Mononuclear cell (primary cell): ENCODE measurements around the gene CIITA. TPM values are rescaled to one million over a fixed set of nuclear protein-coding genes. Genes with fewer than 3 reads are reported as not detected.
"Not testable (repeated sequence)": the region's sequence is repeated elsewhere in the genome, so short reads cannot be mapped to it uniquely, and the experiment has no call there.

ENCODE experiments used
- H3K27me3 ChIP-seq: 2 replicates; pipeline ENCODE4 v1.6.0; 2011; ENCODE audit warnings: low read length, control low read depth; ENCODE audit not compliant: insufficient read depth
- H3K4me1 ChIP-seq: 2 replicates; pipeline ENCODE4 v1.5.1; 2011; ENCODE audit warnings: mild to moderate bottlenecking, low read length, control low read depth; ENCODE audit not compliant: insufficient read depth
- H3K4me3 ChIP-seq: 2 replicates; pipeline ENCODE4 v1.5.1; 2011; ENCODE audit warnings: mild to moderate bottlenecking, low read length, moderate library complexity
- H3K9me3 ChIP-seq: 2 replicates; pipeline ENCODE4 v1.5.1; 2011; ENCODE audit warnings: low read depth, mild to moderate bottlenecking, control low read depth, low read length
- total RNA-seq: library from RNA; depleted of rRNA; stranded (reverse); fragments of >200 nt; gene quantifications from one replicate; pipeline ENCODE4 v1.2.3, GENCODE V29; 2012

The CIITA gene
- total RNA-seq, 1 donor = 10.4 TPM

DNA sequence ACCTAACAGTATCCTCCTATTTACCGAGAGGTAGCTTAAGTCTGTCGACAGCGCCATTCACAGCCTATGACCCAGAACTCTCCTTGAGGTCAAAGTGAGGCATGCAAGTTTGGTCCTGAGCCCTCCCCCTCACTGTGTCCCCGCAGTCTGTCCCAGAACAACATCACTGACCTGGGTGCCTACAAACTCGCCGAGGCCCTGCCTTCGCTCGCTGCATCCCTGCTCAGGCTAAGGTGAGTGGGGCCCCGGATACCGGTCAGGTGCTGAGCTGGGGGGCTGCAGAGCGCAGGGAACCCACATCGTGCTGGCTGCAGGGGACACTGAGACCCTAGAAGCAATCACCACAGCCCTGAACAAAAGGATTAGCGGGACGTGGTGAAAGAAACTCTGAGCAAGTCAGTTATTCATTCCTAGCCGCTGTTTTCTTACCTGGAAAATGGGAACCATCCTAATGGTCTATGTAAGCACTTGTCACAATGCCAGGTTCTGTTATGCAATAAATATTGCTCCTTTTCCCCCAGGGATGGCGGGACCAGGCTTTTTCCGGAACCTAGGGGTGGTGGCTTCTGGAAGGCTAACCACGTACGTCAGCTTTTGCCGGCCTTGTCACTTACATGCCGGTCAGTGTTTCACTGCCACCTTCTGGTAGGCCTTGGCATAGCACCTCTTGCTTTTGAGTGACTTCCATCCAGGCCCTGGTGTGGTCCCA lies 41.4 kb downstream of the CIITA start:
- no peaks in the 10 kb centered on the region for H3K27me3 ChIP-seq
- H3K9me3 ChIP-seq = no peaks in the 10 kb centered on the region
- H3K4me1 ChIP-seq = peaks cover 37% of the 10 kb centered on the region
- H3K4me3 ChIP-seq = no peak overlapping the region

DNA sequence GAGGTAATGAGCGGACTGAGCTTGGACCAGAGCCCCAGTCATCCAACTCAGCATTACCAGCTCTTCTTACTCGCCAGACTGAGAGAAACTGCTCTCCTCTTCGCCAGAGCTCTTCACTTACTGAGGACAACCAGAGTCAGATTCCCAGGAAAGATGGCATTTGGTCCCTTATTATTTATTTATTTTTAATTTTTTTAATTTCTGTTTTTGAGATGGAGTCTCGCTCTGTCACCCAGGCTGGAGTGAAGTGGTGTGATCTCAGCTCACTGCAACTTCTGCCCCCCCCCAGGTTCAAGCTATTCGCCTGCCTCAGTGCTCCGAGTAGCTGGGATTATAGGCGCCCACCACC lies 42.0 kb downstream of the CIITA start:
- Histone ChIP-seq H3K4me1 (peaks cover 36% of the 10 kb centered on the region), H3K27me3 (no peaks in the 10 kb centered on the region), H3K9me3 (no peaks in the 10 kb centered on the region), H3K4me3 (no peak overlapping the region)

DNA sequence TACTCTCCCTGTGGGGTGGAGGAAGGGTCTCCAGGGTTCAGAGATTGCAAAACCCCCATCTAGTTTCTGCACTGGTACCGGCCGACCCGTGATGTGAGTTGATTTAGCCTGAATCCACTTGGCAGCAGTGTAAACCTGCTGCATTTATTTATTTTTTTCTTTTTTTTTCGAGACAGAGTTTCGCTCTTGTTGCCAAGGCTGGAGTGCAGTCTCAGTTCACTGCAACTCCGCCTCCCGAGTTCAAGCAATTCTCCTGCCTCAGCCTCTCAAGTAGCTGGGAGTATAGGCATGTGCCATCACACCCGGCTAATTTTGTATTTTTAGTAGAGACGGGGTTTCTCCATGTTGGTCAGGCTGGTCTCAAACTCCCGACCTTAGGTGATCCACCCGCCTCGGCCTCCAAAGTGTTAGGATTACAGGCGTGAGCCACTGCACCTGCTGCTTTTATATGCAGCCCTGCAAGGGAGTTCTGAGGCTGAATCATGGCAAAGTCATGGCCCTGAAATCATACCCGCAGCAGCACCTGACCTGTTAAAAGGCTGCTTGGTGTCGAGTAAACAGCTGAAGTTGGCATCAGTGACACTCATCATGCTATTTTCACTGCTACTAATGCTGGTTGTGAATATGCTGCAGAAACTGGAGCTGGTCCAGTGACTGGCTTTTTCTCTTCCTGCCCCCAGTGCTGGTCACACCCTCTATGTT lies 43.9 kb downstream of the CIITA start:
- Histone ChIP-seq H3K4me3 (no peak overlapping the region), H3K9me3 (no peaks in the 10 kb centered on the region), H3K27me3 (no peaks in the 10 kb centered on the region), H3K4me1 (peaks cover 21% of the 10 kb centered on the region)

DNA sequence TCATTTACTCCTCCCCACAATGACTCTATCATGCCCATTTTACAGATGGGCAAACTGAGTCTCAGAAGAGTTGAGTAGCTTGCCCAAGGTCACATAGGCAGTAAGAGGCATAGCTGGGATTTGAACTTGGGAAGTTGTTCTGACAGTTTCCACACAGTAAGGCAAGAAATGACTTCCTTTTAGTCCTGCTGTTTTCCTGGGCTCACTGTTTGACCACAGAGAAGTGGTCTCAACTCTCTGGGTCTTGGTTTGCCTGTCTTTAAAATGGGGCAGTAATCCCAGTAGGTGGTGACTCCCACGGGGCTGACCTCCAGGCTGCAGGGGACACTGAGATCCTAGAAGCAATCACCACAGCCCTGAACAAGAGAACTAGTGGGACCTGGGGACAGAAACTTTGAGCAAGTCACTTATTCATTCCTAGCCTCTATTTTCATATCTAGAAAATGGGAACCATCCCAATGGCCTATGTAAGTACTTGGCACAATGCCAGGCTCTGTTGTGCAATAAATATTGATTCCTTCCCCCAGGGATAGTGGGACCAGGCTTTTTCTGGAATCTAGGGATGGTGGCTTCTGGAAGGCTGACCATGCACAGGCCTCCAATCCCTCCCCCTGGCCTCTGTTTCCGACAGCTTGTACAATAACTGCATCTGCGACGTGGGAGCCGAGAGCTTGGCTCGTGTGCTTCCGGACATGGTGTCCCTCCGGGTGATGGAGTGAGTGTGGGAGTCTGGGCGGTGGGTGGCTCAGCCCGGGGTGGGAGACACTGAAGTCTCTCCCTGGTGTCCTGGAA lies 44.7 kb downstream of the CIITA start:
- Histone ChIP-seq H3K27me3 (no peaks in the 10 kb centered on the region), H3K4me3 (no peak overlapping the region), H3K9me3 (no peaks in the 10 kb centered on the region), H3K4me1 (peaks cover 21% of the 10 kb centered on the region)

DNA sequence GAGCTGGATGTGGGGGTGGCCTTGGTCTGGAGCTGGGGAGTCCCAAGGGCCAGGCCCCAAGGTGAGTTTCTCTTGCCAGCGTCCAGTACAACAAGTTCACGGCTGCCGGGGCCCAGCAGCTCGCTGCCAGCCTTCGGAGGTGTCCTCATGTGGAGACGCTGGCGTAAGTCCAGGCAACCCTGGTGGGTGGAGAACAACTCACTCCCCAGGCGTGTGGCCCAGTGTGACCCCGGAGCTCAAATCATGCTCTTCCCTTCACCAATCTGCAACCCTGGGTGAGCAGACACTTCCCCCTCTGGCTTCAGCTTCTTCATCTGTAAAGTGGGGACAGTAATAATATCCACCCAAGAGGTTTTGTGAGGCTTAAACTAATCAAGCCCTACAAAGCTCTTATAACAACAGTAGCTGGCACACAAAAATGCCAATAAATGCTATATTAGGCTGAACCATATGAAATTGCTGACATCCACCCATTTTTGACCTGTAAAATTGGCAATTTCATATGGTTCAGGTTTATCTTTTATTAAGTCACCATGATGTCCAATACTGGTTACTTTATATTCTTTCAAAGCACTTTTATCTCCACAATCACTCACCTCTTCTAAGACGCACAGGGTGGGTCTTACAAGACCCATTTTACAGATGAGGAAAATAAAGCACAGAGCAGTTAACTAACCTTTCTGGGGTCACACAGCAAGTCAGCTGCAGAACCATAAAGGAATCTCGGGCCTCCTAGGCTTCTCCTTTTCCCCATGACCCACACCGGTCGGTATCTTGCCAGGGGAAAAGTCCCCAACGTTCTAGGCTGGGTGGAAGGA lies 45.5 kb downstream of the CIITA start:
- H3K27me3 ChIP-seq = no peaks in the 10 kb centered on the region

DNA sequence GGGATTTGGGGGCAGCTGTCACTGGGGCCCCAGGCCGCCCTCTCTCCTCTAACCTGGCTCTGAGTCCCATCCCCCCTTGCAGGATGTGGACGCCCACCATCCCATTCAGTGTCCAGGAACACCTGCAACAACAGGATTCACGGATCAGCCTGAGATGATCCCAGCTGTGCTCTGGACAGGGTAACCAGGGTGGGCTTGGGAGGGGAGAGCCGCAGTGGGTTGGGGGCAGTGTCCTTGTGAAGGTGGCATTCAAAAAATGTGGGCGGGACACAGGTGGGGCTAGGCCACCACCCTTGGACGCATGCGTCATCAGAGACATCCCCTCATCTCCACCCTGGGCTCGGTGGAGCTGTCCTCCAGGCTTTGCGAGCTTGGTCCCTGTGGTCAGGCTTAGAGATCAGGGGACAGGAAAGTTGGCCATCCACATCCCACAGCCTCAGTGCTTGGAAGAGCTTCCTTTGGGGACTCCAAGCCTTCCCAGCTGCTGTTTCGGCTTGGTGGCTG lies 46.2 kb downstream of the CIITA start:
- H3K4me3 ChIP-seq = no peak overlapping the region
- H3K27me3 ChIP-seq = no peaks in the 10 kb centered on the region
- no peaks in the 10 kb centered on the region for H3K9me3 ChIP-seq
- H3K4me1 ChIP-seq = peaks cover 17% of the 10 kb centered on the region

More for the DNA sequence above, 45.5 kb downstream of the CIITA start:
- no peak overlapping the region for H3K4me3 ChIP-seq
- H3K9me3 ChIP-seq = no peaks in the 10 kb centered on the region
- H3K4me1 ChIP-seq = peaks cover 21% of the 10 kb centered on the region

DNA sequence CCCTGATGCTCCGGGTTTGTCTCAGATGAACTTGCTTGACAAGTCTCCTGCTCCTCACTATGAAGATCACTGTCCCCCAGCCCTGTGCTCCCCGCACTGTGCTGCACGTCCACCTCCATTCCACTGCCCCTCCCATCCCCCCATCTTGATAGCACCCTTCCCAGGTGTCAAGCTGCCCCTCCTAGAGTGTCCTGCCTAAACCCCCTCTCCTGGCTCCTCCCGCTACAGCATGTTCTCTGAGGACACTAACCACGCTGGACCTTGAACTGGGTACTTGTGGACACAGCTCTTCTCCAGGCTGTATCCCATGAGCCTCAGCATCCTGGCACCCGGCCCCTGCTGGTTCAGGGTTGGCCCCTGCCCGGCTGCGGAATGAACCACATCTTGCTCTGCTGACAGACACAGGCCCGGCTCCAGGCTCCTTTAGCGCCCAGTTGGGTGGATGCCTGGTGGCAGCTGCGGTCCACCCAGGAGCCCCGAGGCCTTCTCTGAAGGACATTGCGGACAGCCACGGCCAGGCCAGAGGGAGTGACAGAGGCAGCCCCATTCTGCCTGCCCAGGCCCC lies 46.7 kb downstream of the CIITA start:
- H3K9me3 ChIP-seq = no peaks in the 10 kb centered on the region
- H3K4me3 ChIP-seq = no peak overlapping the region
- H3K4me1 ChIP-seq = peaks cover 12% of the 10 kb centered on the region
- no peaks in the 10 kb centered on the region for H3K27me3 ChIP-seq

DNA sequence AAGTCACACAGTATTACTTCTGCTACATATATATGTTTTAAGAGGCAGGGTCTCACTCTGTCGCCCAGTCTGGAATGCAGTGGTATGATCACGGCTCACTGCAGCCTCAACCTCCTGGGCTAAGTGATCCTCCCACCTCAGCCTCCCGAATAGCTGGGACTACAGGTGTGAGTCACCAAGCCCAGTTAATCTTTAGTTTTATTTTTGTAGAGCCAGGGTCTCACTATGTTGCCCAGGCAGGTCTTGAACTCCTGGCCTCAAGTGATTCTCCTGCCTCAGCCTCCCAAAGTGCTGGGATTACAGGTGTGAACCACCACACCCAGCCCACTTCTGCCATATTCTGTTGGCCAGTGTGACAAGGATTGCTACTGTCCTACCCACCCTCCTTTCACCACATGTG lies 48.3 kb downstream of the CIITA start:
- H3K4me3 ChIP-seq, H3K9me3 ChIP-seq: not testable (repeated sequence)
- peaks cover 21% of the 10 kb centered on the region for H3K4me1 ChIP-seq

DNA sequence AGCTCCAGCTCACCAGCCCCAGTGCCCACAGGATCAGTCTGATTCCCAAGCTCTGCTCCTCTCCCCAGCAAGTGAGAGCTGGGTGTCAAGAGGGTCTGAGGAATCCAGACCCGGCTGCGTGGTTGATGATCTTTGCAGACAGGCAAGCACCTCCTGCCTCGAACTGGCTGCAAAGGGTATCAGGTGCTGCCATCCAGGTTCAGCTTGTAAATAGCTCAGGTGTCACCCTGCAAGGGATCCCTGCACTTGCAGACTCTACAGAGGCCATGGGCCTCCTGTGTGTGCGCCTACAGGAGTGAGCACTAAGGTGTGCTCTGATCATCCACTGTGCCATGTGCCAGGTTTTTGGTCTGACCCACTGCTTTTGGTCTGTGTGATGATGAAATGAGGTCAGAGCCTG lies 49.1 kb downstream of the CIITA start:
- peaks cover 22% of the 10 kb centered on the region for H3K4me1 ChIP-seq
- H3K27me3 ChIP-seq = no peaks in the 10 kb centered on the region
- no peaks in the 10 kb centered on the region for H3K9me3 ChIP-seq
- H3K4me3 ChIP-seq = no peak overlapping the region

More for the DNA sequence above, 48.3 kb downstream of the CIITA start:
- H3K27me3 ChIP-seq = not testable (repeated sequence)

DNA sequence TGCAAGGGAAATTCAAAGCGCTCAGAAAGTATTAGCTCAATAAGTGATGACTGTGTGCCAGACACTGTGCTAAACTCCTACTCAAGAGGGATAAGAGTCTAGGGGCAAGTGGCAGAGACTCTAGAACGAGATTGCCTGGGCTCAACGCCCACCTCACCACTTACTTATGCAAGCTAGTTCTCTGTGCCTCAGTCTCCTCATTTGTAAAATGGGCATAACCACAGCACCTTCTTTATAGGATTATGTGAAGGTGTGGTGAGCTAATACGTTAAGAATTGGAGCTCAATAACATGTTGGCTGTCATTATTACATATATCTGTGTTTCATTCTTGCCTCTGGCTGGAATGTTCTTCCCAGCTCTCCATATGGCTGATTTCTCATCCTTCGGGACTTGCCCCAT lies 49.9 kb downstream of the CIITA start:
- peaks cover 19% of the 10 kb centered on the region for H3K4me1 ChIP-seq
- no peaks in the 10 kb centered on the region for H3K9me3 ChIP-seq
- no peak overlapping the region for H3K4me3 ChIP-seq
- no peaks in the 10 kb centered on the region for H3K27me3 ChIP-seq

DNA sequence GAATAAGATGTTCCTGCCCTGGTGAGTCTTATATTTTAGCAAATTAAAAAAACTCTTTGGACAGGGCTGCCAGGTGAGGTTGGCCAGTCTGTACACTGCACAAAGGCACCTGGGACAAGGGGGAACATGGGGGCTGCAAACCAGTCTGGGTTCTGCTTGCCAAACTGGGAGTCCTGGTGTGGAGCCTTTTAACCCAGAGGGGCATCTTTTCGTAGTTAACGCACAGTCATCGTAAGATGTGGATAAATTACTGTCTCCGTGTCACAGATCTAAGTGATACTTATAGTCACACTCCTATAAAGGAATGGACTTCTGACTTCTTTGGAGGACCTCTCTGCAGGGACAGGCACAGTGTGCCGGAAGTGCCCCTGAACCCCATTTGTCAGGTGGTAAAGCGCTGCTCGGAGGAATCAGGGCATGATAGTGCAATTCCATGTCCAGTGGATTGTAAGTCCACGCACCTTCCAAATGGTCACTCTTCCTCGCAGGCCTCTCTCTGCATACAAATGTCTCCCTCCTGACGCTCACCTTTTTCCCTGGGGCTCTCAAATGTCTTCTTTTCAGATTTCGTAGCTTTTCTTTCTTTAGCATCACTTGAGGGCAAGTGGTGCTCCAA lies 50.6 kb downstream of the CIITA start:
- Histone ChIP-seq H3K9me3 (no peaks in the 10 kb centered on the region), H3K4me3 (no peak overlapping the region), H3K27me3 (no peaks in the 10 kb centered on the region), H3K4me1 (peaks cover 19% of the 10 kb centered on the region)

DNA sequence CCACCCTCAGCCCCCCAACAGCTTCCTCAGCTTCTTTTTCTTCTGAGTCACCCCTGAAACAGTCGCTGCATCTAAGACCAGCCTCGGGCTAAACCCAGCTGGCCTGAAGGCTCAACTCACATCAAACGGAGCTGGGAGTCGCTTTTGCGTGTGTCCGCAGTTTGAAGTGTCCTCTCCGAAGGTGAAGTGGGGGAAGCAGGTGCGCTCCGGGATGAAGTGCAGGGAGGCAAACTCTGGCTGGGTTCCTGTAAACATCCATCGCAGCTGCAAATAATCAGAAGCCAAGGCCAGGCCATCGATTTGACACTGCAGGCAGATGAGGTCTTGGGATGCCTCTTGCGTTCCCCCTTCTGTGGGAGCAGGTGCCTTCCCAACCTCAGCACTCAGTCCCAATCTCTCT lies 52.1 kb downstream of the CIITA start:
- H3K27me3 ChIP-seq, H3K4me3 ChIP-seq, H3K9me3 ChIP-seq: not testable (repeated sequence)
- peaks cover 27% of the 10 kb centered on the region for H3K4me1 ChIP-seq

DNA sequence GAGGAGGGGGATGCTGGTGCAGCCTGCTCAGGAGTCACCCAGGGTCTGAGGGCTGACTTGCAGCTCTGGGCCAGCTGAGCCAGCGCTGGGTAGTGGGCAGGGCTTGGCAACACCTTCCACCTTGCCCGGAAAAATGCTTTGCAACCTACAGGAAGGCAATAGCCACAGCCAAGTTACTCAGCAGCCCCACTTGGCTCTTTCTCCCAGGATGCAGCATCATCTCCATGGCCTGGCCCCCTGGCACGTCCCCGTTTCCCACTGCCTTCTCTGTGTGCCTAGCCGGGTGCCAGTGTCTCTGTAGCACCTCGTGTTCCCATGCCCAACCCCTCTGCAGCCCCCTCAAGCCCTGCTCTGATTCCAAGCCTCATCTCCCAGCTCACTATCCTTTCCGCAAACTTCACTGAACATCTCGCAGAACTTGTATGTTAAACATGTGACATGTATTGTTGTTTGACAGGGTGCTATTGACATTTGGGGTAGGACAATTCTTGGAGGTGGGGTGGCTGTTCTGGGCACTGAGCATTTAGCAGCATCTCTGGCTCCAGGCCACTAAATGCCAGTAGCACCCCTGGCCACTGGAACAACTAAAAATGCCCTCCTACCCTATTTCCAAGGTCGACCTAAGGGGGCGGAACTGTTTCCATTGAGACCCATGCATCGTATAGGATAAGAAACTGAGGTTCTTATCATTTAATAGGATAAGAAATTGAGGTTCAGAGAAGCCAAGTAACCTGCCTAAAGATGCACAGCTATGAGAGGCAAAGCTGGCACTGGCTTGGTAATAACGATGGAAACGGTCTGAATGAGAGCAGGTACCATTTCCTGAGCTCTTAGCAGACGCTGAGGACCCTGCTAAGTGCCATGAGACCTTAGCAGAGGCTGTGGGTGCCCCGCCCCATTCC lies 53.1 kb downstream of the CIITA start:
- Histone ChIP-seq H3K9me3 (no peaks in the 10 kb centered on the region), H3K27me3 (no peaks in the 10 kb centered on the region), H3K4me3 (no peak overlapping the region), H3K4me1 (peaks cover 34% of the 10 kb centered on the region)
